ENCODE results near the gene EPN2. TPM values are rescaled to one million over a fixed set of nuclear protein-coding genes. Genes with fewer than 3 reads are reported as not detected.
A peak's percentile ranks its signal among the peaks of the same experiment; 100 is the strongest.

Gene EPN2
- total RNA-seq, 6 donors from 2014 or later: 26.3 to 64.5 (median 47.9) TPM

DNA sequence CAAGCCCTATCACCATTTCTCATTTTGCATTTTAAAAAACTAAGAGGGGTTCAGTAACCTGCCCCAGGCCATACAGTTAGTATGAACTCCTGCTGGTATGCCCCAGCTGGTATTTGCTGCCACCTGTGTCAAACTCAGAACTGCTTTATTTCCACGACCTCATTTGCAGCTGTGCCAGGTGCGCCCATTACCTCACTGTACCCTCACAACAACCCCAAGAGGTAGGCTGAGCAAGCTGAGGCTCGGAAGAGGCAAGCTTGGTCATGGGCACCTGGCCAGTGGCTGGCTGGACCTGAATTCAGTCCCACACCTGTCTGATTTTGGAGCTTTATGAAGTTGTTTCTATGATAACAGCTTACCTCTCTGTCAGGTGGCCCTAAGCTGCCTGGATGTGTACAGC lies 7.6 kb downstream of the EPN2 start:
- 74 to 76% methylated on average over 3 of the region's 3 CpGs for WGBS, 2 donors
- ATAC-seq (ENCODE audit: low FRiP score in 2 of 2) (no peak), DNase-seq (no peak)
- Histone ChIP-seq H3K9me3 (no peaks in the 10 kb centered on the region), H3K36me3 (no peaks in the 10 kb centered on the region), H3K4me3 (no peak overlapping the region), H3K27me3 (no peaks in the 10 kb centered on the region), H3K4me1 (peaks cover 34 to 51% (median 49%) of the 10 kb centered on the region in 4 donors), H3K27ac (no peak overlapping the region)
- TF ChIP-seq POLR2AphosphoS5 (IDR thresholded peaks at IDR 0.05): no peak
- no peak for TF ChIP-seq POLR2A (IDR thresholded peaks at IDR 0.05)
- TF ChIP-seq, protein P1, sequence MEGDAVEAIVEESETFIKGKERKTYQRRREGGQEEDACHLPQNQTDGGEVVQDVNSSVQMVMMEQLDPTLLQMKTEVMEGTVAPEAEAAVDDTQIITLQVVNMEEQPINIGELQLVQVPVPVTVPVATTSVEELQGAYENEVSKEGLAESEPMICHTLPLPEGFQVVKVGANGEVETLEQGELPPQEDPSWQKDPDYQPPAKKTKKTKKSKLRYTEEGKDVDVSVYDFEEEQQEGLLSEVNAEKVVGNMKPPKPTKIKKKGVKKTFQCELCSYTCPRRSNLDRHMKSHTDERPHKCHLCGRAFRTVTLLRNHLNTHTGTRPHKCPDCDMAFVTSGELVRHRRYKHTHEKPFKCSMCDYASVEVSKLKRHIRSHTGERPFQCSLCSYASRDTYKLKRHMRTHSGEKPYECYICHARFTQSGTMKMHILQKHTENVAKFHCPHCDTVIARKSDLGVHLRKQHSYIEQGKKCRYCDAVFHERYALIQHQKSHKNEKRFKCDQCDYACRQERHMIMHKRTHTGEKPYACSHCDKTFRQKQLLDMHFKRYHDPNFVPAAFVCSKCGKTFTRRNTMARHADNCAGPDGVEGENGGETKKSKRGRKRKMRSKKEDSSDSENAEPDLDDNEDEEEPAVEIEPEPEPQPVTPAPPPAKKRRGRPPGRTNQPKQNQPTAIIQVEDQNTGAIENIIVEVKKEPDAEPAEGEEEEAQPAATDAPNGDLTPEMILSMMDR (IDR thresholded peaks at IDR 0.05): no peak

DNA sequence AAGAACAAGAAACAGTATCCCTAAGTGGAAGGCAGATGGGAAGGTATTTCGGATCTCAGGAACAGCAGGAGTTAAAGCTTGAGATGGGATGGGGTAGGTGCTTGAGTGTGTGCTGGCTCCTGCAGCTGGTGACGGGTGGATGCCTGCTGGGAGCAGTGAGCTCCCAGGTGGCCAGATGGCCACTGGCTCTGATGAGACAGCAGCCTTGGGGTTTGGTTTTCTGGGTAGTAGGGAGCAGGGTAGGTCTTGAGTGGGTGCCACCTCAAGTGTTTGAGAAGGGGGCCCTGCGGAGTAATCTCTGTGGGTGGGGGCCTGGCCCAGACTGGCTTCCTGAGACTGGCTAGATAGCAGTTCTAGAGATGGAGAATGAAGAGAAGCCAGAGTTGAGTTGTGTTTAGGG lies 10.3 kb downstream of the EPN2 start:
- Histone ChIP-seq H3K4me3 (no peak overlapping the region), H3K27me3 (no peaks in the 10 kb centered on the region), H3K9me3 (no peaks in the 10 kb centered on the region), H3K4me1 (peaks cover 41 to 59% (median 50%) of the 10 kb centered on the region in 4 donors), H3K36me3 (no peaks in the 10 kb centered on the region), H3K27ac (peak overlapping the region in 2 of 4 donors; percentile 61 to 69)
- DNase-seq (no peak), ATAC-seq (ENCODE audit: low FRiP score in 2 of 2) (no peak)
- TF ChIP-seq POLR2A (IDR thresholded peaks at IDR 0.05): no peak
- TF ChIP-seq EP300 (IDR thresholded peaks at IDR 0.05): no peak
- WGBS, 2 donors: 71 to 78% methylated on average over 3 of the region's 3 CpGs

GRCh38 chr17:19248151-19248927 lies 11.2 kb downstream of the EPN2 start:
- H3K36me3 ChIP-seq: no peaks in the 10 kb centered on the region
- H3K27me3 ChIP-seq: no peaks in the 10 kb centered on the region
- ATAC-seq (ENCODE audit: low FRiP score in 2 of 2) (no peak), DNase-seq (no peak)
- H3K4me3 ChIP-seq: no peak overlapping the region
- H3K4me1 ChIP-seq: peaks cover 35 to 54% (median 46%) of the 10 kb centered on the region in 4 donors
- peak overlapping the region in 3 of 4 donors; percentile 47 to 69 (median 67) for H3K27ac ChIP-seq
- no peaks in the 10 kb centered on the region for H3K9me3 ChIP-seq
- WGBS, 2 donors: 53 to 63% methylated on average over 4 of the region's 4 CpGs
- TF ChIP-seq POLR2AphosphoS5 (IDR thresholded peaks at IDR 0.05) (no peak), POLR2A (IDR thresholded peaks at IDR 0.05) (no peak), EP300 (IDR thresholded peaks at IDR 0.05) (no peak)
- TF ChIP-seq, protein P1 (IDR thresholded peaks at IDR 0.05): no peak

DNA sequence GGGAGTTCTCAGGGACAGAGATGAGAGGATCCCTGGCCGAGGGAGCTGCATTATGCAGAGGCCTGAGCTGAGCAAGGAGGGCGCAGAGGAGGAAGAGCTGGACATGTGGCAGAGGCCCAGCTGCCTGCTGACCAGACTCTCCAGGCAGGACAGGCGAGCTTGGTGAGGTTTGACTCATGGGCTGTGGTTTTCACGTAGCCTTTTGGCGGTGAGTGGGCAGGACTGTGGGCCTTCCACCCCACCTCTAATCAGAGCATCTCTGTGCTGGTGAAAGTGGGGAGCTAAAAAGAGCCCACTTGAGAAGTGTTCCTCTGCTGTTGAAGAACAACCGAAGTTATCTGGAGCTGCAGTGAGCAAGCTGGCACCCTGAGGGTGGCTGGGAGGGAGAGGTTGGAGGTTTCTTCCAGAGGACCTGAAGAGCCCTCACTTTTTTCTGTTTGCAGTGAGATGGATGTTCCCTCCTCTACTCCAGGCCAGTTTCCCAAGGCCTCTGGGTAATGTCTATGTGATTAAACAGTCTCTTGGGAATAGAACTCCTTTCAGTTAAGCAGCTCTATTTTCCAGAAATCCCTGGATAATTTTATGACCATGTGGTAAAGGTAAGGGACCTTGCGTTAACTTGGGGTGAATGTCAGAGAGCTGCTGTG lies 11.9 kb downstream of the EPN2 start:
- WGBS, 2 donors: 58 to 66% methylated on average over 7 of the region's 7 CpGs
- peak; percentile 70 to 85 for ATAC-seq (ENCODE audit: low FRiP score in 2 of 2)
- Histone ChIP-seq H3K4me3 (no peak overlapping the region), H3K27ac (peak overlapping the region in 3 of 4 donors; percentile 47 to 69 (median 67)), H3K4me1 (peaks cover 35 to 50% (median 44%) of the 10 kb centered on the region in 4 donors), H3K27me3 (no peaks in the 10 kb centered on the region), H3K9me3 (no peaks in the 10 kb centered on the region), H3K36me3 (no peaks in the 10 kb centered on the region)
- peak in 1 of 2 donors; percentile 45 for DNase-seq
- TF ChIP-seq POLR2AphosphoS5 (IDR thresholded peaks at IDR 0.05) (no peak), EP300 (IDR thresholded peaks at IDR 0.05) (no peak), POLR2A (IDR thresholded peaks at IDR 0.05) (no peak)
- TF ChIP-seq, protein P1 (IDR thresholded peaks at IDR 0.05): no peak

- peaks cover 35 to 54% (median 45%) of the 10 kb centered on the region in 4 donors for H3K4me1 ChIP-seq
- TF ChIP-seq, protein P1 (IDR thresholded peaks at IDR 0.05): no peak
- no peak for TF ChIP-seq EP300 (IDR thresholded peaks at IDR 0.05)
- TF ChIP-seq POLR2AphosphoS5 (IDR thresholded peaks at IDR 0.05): no peak
- TF ChIP-seq POLR2A (IDR thresholded peaks at IDR 0.05): no peak
- H3K27ac ChIP-seq: peak overlapping the region in 3 of 4 donors; percentile 16 to 69 (median 67)
- WGBS, 2 donors: 43 to 57% methylated on average over 7 of the region's 7 CpGs
- ATAC-seq (ENCODE audit: low FRiP score in 2 of 2) (peak in 1 of 2 donors; percentile 45), DNase-seq (no peak)
- H3K9me3 ChIP-seq: no peaks in the 10 kb centered on the region
- H3K27me3 ChIP-seq: no peaks in the 10 kb centered on the region
- H3K4me3 ChIP-seq: no peak overlapping the region
- no peaks in the 10 kb centered on the region for H3K36me3 ChIP-seq
Observed at GRCh38 chr17:19249681-19250080, 12.5 kb downstream of the EPN2 start.
